Heart left ventricle (tissue), 16 donors: ENCODE measurements around the gene TOP2B. TPM values are rescaled to one million over a fixed set of nuclear protein-coding genes. Genes with fewer than 3 reads are reported as not detected.

Experiments
- ATAC-seq, 4 donors: fragments of 200-7000 bp; cut with Tn5 transposase; one replicate each; pipeline ENCODE4 v1.9.1; 2020 to 2022; ENCODE audit warnings: moderate library complexity in 4 of 4, mild to moderate bottlenecking in 3 of 4, moderate number of reproducible peaks in 1 of 4
- DNase-seq, 5 donors: peaks; one replicate each; pipeline ENCODE4 v3.0.0-alpha.2; 2020
- H3K27ac ChIP-seq, 12 donors: fragments of 200-600 bp; sonication (generic) in 4 of 12; one replicate each; pipeline versions ENCODE4 v1.5.0 to v1.8.0; 2016 to 2022; ENCODE audit warnings: mild to moderate bottlenecking in 2 of 12
- H3K27me3 ChIP-seq, 9 donors: fragments of 200-600 bp; sonication (generic) in 2 of 9; one replicate each; pipeline versions ENCODE4 v1.5.1 to v1.8.0; 2016 to 2022; ENCODE audit warnings: mild to moderate bottlenecking in 3 of 9
- H3K36me3 ChIP-seq, 9 donors: fragments of 200-600 bp; sonication (generic) in 2 of 9; one replicate each; pipeline versions ENCODE4 v1.5.0 to v1.8.0; 2018 to 2022; ENCODE audit warnings: mild to moderate bottlenecking in 2 of 9
- H3K4me1 ChIP-seq, 12 donors: fragments of 200-600 bp; sonication (generic) in 4 of 12; one replicate each; pipeline versions ENCODE4 v1.5.0 to v1.8.0; 2016 to 2022; ENCODE audit warnings: mild to moderate bottlenecking in 3 of 12
- H3K4me3 ChIP-seq, 12 donors: fragments of 200-600 bp; sonication (generic) in 4 of 12; one replicate each; pipeline versions ENCODE4 v1.5.0 to v1.8.0; 2017 to 2022; ENCODE audit warnings: mild to moderate bottlenecking in 9 of 12, moderate library complexity in 4 of 12
- H3K9me3 ChIP-seq, 12 donors: fragments of 200-600 bp; sonication (generic) in 4 of 12; one replicate each; pipeline versions ENCODE4 v1.5.0 to v1.8.0; 2016 to 2022; ENCODE audit warnings: mild to moderate bottlenecking in 1 of 12
- POLR2A ChIP-seq, 2 donors: fragments of 450-650 bp; IDR thresholded peaks; one replicate each; pipeline ENCODE4 v1.6.1; 2017; ENCODE audit warnings: antibody characterized with exemption in 2 of 2, mild to moderate bottlenecking in 2 of 2, moderate library complexity in 2 of 2
- WGBS, 4 donors: extraction: QIAGEN DNeasy Blood & Tissue Kit in 2 of 4; methylation state at CpG; one replicate each; pipeline versions ENCODE4 v1.1.5 to v1.1.7; 2013 to 2018; 5-methylcytosine and 5-hydroxymethylcytosine counted together
- intact Hi-C, 10 donors: fragments of 100-400 bp; cut with DNase I; formaldehyde crosslinking; loops; one replicate each; pipeline versions ENCODE4 v1.11.1 to v1.14.2; 2022
- long read RNA-seq, 3 donors: library from polyadenylated mRNA; unstranded; transcript quantifications; one replicate each; pipeline ENCODE4 v2.0.0, GENCODE V29; 2020 to 2021
- polyA plus RNA-seq, 2 donors: library from polyadenylated mRNA; stranded (reverse); fragments of 200-250 nt; gene quantifications; one replicate each; pipeline ENCODE4 v1.2.3, GENCODE V29; 2013
- total RNA-seq, 9 donors: library from RNA; depleted of rRNA in 2 of 9; stranded (reverse); fragments of >200 nt in 2 of 9; fragmentation: NEBNext Ultra II Directional in 3 of 9; extraction: Animal tissue kit (Norgen Biotek cat#: 25700) in 3 of 9; gene quantifications; one replicate each; pipeline versions ENCODE4 v1.1.0 to v1.2.4, GENCODE V29; 2016 to 2023
- TF ChIP-seq, protein P1 (sequence below), 12 donors: fragments of 200-600 bp; sonication (generic) in 4 of 12; IDR thresholded peaks; one replicate each; pipeline versions ENCODE4 v1.5.0 to v1.8.0; 2018 to 2022; ENCODE audit warnings: antibody characterized with exemption in 12 of 12, mild to moderate bottlenecking in 5 of 12
- donor health status: ischemic (EF 13 %, LVEDD 7.1; RV severe dilation, severe dysfunction).
- donor health status: healthy with polysubstance abuse.
- donor health status: DM: no; HTN: yes; CAD: no.
- donor health status: DM: no; HTN: no; CAD: no.
- donor health status: ischemic (EF 25% LVEDD 6.9; RV normal size, moderate dysfunction).
- donor health status: ischemic (EF 25% LVEDD 5.7; RV mildly dilated, moderate dysfunction).
- donor health status: healthy.
- donor health status: DM: yes; HTN: yes; CAD: no.
- donor health status: ischemic (EF 35%, LVEDD 5.7; RV mildly dilated, moderate dysfunction).
- donor health status: nonischemic (EF 11% LVEDD 7.7; RV severe dilation, severe dysfunction).
- donor health status: DM: yes; HTN: yes; CAD: no.
- donor health status: PGD.
- donor health status: ischemic (EF 29% LVEDD 5.4; RV normal size, mild dysfunction).
- donor health status: nonischemic (EF 23%, LVEDD 6.1; RV moderate dilation, normal function).

Gene TOP2B
- 100 to 1,000 TPM in 3 of 9 donors, 10 to 100 TPM in 6; 65.1 to 124 (median 98.4) TPM for total RNA-seq
- polyA plus RNA-seq, result 10 to 100 TPM; 33.1 to 63.2 TPM
- long read RNA-seq, donor 1, full-length matches to known transcripts, result 108 of 177 reads
- long read RNA-seq, donor 1, partial matches to known transcripts, result 60 of 177 reads
- long read RNA-seq, donor 1, other reads (novel, unspliced or antisense), result 9 of 177 reads
- long read RNA-seq, donor 2, partial matches to known transcripts, result 67 of 72 reads
- long read RNA-seq, donor 2, other reads (novel, unspliced or antisense), result 4 of 72 reads
- long read RNA-seq, donor 3, full-length matches to known transcripts, result 78 of 125 reads
- long read RNA-seq, donor 3, partial matches to known transcripts, result 39 of 125 reads
- long read RNA-seq, donor 3, other reads (novel, unspliced or antisense), result 8 of 125 reads

GRCh38 chr3:25664812-25665314 is at the start of gene TOP2B:
TSS of gene TOP2B (minus strand) at chr3:25664907. CDS start at chr3:25664297, 610 bp downstream.
- Histone ChIP-seq H3K36me3 (no peaks in the 10 kb centered on the region), H3K4me3 (peak within 1 kb of the TSS; percentile 54 to 97 (median 78)), H3K27ac (peak within 1 kb of the TSS; percentile 94 to 99 (median 96)), H3K27me3 (no peaks in the 10 kb centered on the region), H3K9me3 (no peaks in the 10 kb centered on the region), H3K4me1 (peaks cover 9 to 43% (median 35%) of the 10 kb centered on the region in 12 donors)
- ATAC-seq (peak; percentile 99 to 100 (median 100)), DNase-seq (peak; percentile 96 to 97 (median 97))
- WGBS, 4 donors, result 0 to 1% (median 0%) methylated on average over 23 to 33 of the region's 33 CpGs
- intact Hi-C loops, result loop anchor here in 9 of 10 donors (2.0 to 10.0 kb wide), 7 partner anchors 117 to 1050 kb away; partner anchors contain the start of genes NGLY1 (in 4 of the 9) and OXSM (in 2 of the 9)
- TF ChIP-seq, protein P1, sequence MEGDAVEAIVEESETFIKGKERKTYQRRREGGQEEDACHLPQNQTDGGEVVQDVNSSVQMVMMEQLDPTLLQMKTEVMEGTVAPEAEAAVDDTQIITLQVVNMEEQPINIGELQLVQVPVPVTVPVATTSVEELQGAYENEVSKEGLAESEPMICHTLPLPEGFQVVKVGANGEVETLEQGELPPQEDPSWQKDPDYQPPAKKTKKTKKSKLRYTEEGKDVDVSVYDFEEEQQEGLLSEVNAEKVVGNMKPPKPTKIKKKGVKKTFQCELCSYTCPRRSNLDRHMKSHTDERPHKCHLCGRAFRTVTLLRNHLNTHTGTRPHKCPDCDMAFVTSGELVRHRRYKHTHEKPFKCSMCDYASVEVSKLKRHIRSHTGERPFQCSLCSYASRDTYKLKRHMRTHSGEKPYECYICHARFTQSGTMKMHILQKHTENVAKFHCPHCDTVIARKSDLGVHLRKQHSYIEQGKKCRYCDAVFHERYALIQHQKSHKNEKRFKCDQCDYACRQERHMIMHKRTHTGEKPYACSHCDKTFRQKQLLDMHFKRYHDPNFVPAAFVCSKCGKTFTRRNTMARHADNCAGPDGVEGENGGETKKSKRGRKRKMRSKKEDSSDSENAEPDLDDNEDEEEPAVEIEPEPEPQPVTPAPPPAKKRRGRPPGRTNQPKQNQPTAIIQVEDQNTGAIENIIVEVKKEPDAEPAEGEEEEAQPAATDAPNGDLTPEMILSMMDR (IDR thresholded peaks at IDR 0.05), result no peak
- peak; percentile 81 to 98 for TF ChIP-seq POLR2A (IDR thresholded peaks at IDR 0.05)

GRCh38 chr3:25713341-25713985 is 48.8 kb upstream of the TOP2B start:
- Histone ChIP-seq H3K4me3 (no peak overlapping the region), H3K27ac (no peak overlapping the region), H3K36me3 (peaks cover 0 to 7% (median 0%) of the 10 kb centered on the region in 9 donors), H3K4me1 (no peaks in the 10 kb centered on the region), H3K27me3 (no peaks in the 10 kb centered on the region), H3K9me3 (peaks cover 0 to 14% (median 0%) of the 10 kb centered on the region in 12 donors)
- intact Hi-C loops, result no loop called here
- no peak for TF ChIP-seq POLR2A (IDR thresholded peaks at IDR 0.05)
- TF ChIP-seq, protein P1 (IDR thresholded peaks at IDR 0.05), result no peak
- DNase-seq (no peak), ATAC-seq (no peak)
- WGBS, 4 donors, result 90 to 93% (median 92%) methylated on average over 11 of the region's 11 CpGs

- H3K4me1 ChIP-seq, result no peaks in the 10 kb centered on the region
- intact Hi-C loops, result no loop called here
- H3K36me3 ChIP-seq, result no peaks in the 10 kb centered on the region
- 94 to 98% (median 97%) methylated on average over 2 of the region's 2 CpGs for WGBS, 4 donors
- ATAC-seq (no peak), DNase-seq (no peak)
- no peaks in the 10 kb centered on the region for H3K27me3 ChIP-seq
- TF ChIP-seq, protein P1 (IDR thresholded peaks at IDR 0.05), result no peak
- no peak for TF ChIP-seq POLR2A (IDR thresholded peaks at IDR 0.05)
- H3K27ac ChIP-seq, result no peak overlapping the region
- H3K9me3 ChIP-seq, result peaks cover 0 to 3% (median 0%) of the 10 kb centered on the region in 12 donors
- no peak overlapping the region for H3K4me3 ChIP-seq
Measured at GRCh38 chr3:25711090-25711489, 46.4 kb upstream of the TOP2B start.

DNA sequence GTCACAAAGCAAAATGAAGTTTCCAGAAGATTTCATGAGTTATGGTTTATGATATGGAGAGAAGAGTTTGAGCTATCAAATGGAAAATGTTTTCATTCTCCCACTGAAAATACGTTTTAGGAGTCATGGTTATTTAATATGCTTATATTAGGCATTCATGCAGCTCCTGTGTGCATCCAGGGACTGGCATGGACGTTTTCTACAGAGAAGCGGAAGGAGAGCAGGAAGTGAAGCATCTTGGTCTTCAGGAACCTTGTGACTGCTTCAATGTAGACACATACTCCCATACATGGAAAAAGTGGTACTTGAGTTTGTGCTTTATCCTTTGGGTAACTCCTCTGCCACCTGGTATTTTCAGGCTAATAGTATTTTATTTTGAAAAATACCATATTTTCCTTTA is 43.3 kb upstream of the TOP2B start:
- Histone ChIP-seq H3K9me3 (no peaks in the 10 kb centered on the region), H3K27ac (no peak overlapping the region), H3K36me3 (no peaks in the 10 kb centered on the region), H3K27me3 (no peaks in the 10 kb centered on the region), H3K4me1 (no peaks in the 10 kb centered on the region), H3K4me3 (no peak overlapping the region)
- intact Hi-C loops, result no loop called here
- ATAC-seq, result no peak
- TF ChIP-seq POLR2A (IDR thresholded peaks at IDR 0.05), result no peak
- TF ChIP-seq, protein P1 (IDR thresholded peaks at IDR 0.05), result no peak
- whole genome bisulfite sequencing, 4 donors, result 55 to 68% (median 59%) methylated on average over 3 of the region's 3 CpGs
- no peak for DNase-seq
